GM10266 (cell line): ENCODE measurements around the gene GFRA1.

Experiments
- DNase-seq: peaks from one replicate; pipeline ENCODE4 v3.0.0; 2012; ENCODE audit errors: extremely low spot score
- TF ChIP-seq, protein P1 (sequence below): IDR thresholded peaks from 2 replicates; pipeline ENCODE4 v1.5.1; 2012; ENCODE audit warnings: mild to moderate bottlenecking, low read depth; ENCODE audit not compliant: control insufficient read depth, insufficient read depth; ENCODE audit errors: missing control alignments

Gene GFRA1

DNA sequence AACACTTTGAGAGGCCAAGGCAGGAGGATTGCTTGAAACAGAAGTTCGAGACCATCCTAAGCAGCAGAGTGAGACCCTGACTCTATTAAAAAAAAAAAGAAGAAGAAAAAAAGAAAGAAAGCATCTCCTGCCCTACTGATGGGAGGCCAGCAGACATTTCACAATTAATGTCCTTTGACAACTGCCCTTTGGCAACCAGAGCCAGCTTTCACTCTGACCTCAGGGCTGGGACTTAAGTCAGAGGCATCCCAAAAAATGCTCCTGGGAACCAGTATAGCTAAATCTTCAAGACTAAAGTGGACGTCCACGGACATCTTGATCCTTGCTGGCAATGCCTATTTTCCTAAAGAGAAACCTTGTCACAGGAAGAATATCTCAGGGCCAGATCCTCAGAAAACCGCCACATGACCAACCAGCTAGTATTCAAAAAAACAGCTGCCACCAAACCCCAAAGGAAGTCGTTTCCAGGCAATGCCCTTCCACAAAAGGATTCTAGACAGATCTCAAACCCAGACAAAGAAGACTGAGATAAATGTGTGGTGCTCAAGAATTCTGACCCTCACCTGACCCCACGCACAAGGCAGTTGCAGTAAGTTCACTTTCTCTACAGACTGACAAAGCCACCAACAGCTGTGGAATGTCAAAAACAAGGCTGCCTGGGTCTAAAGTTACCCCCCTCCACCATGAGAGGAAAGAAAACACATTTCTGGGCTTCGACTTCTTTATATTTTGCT, 18.4 kb downstream of the GFRA1 start:
- DNase-seq = no peak
- TF ChIP-seq, protein P1, sequence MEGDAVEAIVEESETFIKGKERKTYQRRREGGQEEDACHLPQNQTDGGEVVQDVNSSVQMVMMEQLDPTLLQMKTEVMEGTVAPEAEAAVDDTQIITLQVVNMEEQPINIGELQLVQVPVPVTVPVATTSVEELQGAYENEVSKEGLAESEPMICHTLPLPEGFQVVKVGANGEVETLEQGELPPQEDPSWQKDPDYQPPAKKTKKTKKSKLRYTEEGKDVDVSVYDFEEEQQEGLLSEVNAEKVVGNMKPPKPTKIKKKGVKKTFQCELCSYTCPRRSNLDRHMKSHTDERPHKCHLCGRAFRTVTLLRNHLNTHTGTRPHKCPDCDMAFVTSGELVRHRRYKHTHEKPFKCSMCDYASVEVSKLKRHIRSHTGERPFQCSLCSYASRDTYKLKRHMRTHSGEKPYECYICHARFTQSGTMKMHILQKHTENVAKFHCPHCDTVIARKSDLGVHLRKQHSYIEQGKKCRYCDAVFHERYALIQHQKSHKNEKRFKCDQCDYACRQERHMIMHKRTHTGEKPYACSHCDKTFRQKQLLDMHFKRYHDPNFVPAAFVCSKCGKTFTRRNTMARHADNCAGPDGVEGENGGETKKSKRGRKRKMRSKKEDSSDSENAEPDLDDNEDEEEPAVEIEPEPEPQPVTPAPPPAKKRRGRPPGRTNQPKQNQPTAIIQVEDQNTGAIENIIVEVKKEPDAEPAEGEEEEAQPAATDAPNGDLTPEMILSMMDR = no peak

DNA sequence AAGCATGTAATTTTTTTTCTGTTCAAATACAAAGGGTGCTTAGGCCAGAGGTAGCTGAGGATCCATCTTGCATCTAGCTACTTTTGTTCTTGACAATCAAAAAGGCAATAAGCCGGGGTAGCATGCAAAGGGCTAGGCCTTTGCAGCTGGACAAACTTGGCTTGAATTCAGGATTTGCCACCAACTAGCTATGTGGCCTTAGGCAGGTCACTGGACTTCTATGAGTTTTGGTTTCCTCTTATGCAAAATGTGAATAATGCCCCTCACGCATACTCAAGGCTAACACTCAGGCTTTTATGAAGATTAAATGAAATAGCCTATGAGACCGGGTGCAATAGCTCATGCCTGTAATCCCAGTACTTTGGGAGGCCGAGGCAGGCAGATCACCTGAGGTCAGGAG, 19.3 kb downstream of the GFRA1 start:
- TF ChIP-seq, protein P1 = no peak
- DNase-seq = no peak

DNA sequence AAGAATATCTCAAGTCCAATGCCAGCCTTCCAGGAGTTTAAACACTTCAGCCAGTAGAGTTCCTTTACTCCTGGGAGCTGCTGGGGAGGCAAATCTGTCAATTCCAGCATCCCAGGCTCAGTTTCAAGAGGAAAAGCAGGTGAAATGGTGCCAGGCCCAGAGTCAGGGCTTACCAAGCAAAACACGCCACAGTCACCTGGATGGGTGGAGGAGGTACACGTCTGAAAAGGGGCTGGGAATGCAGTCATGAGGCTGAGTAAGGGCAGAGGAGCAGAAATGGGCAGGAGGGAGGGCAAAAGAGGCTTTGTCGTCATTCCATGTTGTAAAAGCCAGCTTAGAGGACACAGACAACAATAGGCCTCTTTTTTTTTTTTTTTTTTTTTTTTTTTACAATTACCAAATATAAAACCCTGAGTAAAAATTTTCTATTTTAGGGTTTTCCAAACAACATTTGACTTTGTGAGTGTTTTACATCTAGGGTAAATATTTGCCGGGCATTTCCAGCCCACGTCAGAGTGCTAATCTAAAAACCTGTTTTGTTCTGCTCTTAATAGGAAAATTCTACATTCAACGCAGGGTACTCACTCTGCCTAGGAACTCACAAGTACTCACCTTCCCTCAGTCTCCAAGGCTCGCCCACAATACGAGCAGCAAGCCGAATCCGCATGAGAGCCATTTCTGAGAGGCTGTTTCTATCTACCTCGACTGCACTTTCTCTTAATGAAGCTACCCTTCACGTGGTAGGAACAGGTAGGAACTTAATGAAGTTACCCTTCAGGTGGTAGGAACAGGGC, 21.2 kb downstream of the GFRA1 start:
- no peak for DNase-seq
- TF ChIP-seq, protein P1 = no peak

DNA sequence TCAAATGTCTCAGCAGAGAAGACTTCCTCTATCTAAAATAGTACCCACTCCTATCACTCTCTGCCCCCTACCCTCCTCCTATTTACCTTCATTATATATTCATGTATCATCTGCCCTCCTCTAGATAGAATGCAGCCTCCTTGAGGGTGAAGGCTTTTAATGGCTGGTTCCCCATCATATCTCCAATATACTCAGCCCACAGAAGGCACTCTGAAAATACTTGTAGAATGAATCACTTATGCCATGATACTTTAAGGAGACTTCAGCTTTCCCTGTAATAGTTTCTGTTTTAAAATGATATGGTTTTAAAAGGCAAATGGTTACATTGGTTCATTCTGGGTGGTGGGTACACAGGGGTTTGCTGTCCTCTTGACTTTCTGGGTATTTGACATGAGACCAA, 25.3 kb downstream of the GFRA1 start:
- TF ChIP-seq, protein P1 = no peak
- no peak for DNase-seq

DNA sequence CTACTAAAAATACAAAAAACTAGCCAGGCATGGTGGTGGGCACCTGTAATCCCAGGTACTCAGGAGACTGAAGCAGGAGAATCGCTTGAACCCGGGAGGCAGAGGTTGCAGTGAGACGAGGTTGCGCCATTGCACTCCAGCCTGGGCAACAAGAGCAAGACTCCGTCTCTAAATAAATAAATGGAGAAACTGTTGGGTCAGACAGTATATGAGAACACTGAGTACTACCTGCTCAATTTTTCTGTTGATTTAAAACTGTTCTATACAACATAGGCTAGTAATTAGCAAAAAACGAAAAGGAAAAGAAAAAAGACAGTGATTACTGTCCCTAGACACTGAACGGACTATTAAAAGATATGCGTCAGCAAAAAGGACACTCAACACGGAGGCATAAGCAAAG, 26.7 kb downstream of the GFRA1 start:
- DNase-seq = no peak
- TF ChIP-seq, protein P1 = no peak

DNA sequence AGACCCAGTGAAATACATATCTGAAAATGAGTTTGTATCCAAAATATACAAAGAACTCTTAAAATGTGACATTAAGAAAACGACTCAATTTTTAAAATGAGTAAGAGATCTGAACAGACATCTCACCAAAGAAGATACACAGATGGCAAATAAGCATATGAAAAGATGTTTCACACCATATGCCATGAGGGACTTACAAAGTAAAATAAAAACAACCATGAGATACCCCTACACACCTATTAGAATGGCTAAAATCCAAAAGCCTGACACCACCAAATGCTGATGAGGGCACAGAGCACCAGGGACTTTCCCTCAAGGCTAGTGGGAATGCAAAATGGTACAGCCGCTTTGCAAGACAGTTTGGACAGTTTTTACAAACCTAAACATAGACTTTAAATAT, 27.9 kb downstream of the GFRA1 start:
- DNase-seq = no peak
- TF ChIP-seq, protein P1 = no peak
